B cell (primary cell): ENCODE measurements around the gene KCNC3. TPM values are rescaled to one million over a fixed set of nuclear protein-coding genes. Genes with fewer than 3 reads are reported as not detected.

ENCODE experiments used
- ATAC-seq: fragments of 200-7000 bp; cut with Tn5 transposase; one replicate; pipeline ENCODE4 v1.10.0; 2021; ENCODE audit warnings: low read depth, mild to moderate bottlenecking, moderate number of reproducible peaks, moderate library complexity
- CTCF ChIA-PET: fragments of 350-600 bp; sonication (Branson Sonifier 250); formaldehyde crosslinking; loops from one replicate; lab custom pipeline; 2021; ENCODE audit warnings: antibody characterized with exemption, inconsistent platforms; lab: Charles Lee
- POLR2A ChIA-PET: fragments of 350-600 bp; sonication (Branson Sonifier 250); formaldehyde crosslinking; loops from one replicate; lab custom pipeline; 2021; ENCODE audit warnings: antibody characterized with exemption; lab: Charles Lee
- DNase-seq: peaks from one replicate; pipeline ENCODE4 v3.0.0; 2013
- H2AFZ ChIP-seq: 2 replicates; pipeline ENCODE4 v1.6.1; 2012; ENCODE audit warnings: mild to moderate bottlenecking, low read depth, low read length; ENCODE audit not compliant: insufficient read depth, poor library complexity, severe bottlenecking
- H3K27ac ChIP-seq, 2 donors: 1 replicate in 1 of 2; 2 replicates in 1 of 2; pipeline ENCODE4 v1.5.1; 2012 to 2013; ENCODE audit warnings: low read length in 2 of 2, mild to moderate bottlenecking in 2 of 2, moderate library complexity in 1 of 2
- H3K27me3 ChIP-seq, 4 experiments: fragments of 200-600 bp in 1 of 4; sonication (generic) in 1 of 4; replicated peaks in 1 of 4; 1 replicate in 2 of 4; 2 replicates in 2 of 4; pipeline versions ENCODE4 v1.6.1 to v1.7.0; 2013 to 2016; ENCODE audit warnings: low read length in 3 of 4, mild to moderate bottlenecking in 2 of 4, mixed read lengths in 1 of 4, moderate library complexity in 1 of 4; ENCODE audit not compliant: insufficient read depth in 4 of 4, control insufficient read depth in 3 of 4; ENCODE audit errors: control extremely low read depth in 1 of 4
- H3K36me3 ChIP-seq, 2 experiments: replicated peaks in 1 of 2; 1 replicate in 1 of 2; 2 replicates in 1 of 2; pipeline versions ENCODE4 v1.6.1 to v1.7.1; 2013; ENCODE audit warnings: low read length in 1 of 2; ENCODE audit not compliant: insufficient read depth in 2 of 2, control insufficient read depth in 1 of 2; ENCODE audit errors: control extremely low read depth in 1 of 2, extremely low read depth in 1 of 2
- H3K4me1 ChIP-seq, 2 donors: fragments of 200-600 bp in 1 of 2; sonication (generic) in 1 of 2; 1 replicate in 1 of 2; 2 replicates in 1 of 2; pipeline versions ENCODE4 v1.5.1 to v1.6.1; 2013 to 2017; ENCODE audit warnings: low read length in 2 of 2; ENCODE audit not compliant: control insufficient read depth in 2 of 2, insufficient read depth in 2 of 2
- H3K4me2 ChIP-seq: replicated peaks from 2 replicates; pipeline ENCODE3; 2012; ENCODE audit warnings: mild to moderate bottlenecking, low read depth, low read length; ENCODE audit not compliant: poor library complexity, severe bottlenecking
- H3K4me3 ChIP-seq, 5 experiments: fragments of 200-600 bp in 1 of 5; sonication (generic) in 1 of 5; 1 replicate in 3 of 5; 2 replicates in 2 of 5; pipeline versions ENCODE4 v1.5.1 to v1.7.0; 2011 to 2016; ENCODE audit warnings: low read length in 4 of 5, mild to moderate bottlenecking in 4 of 5, low read depth in 2 of 5, control low read depth in 1 of 5, moderate library complexity in 1 of 5; ENCODE audit not compliant: insufficient read depth in 1 of 5; ENCODE audit errors: control extremely low read depth in 1 of 5, extremely low read depth in 1 of 5
- H3K79me2 ChIP-seq: fragments of 200-600 bp; sonication (generic); one replicate; pipeline ENCODE4 v1.6.0; 2016; ENCODE audit warnings: low read length; ENCODE audit not compliant: control insufficient read depth, insufficient read depth
- H3K9ac ChIP-seq: fragments of 200-600 bp; sonication (generic); 2 replicates; pipeline ENCODE4 v1.6.1; 2017; ENCODE audit warnings: mild to moderate bottlenecking, low read length, moderate library complexity
- H3K9me3 ChIP-seq, 3 donors: one replicate each; pipeline versions ENCODE4 v1.6.1 to v1.7.1; 2013; ENCODE audit warnings: low read length in 2 of 3; ENCODE audit not compliant: control insufficient read depth in 2 of 3, insufficient read depth in 1 of 3; ENCODE audit errors: control extremely low read depth in 1 of 3
- H4K20me1 ChIP-seq: 2 replicates; pipeline ENCODE4 v1.6.0; 2012; ENCODE audit warnings: mild to moderate bottlenecking, low read length; ENCODE audit not compliant: insufficient read depth, control insufficient read depth, poor library complexity, severe bottlenecking
- H3K27ac Mint-ChIP-seq: one replicate; pipeline ENCODE4 v1.8.0; 2021; ENCODE audit warnings: mixed read lengths
- H3K27me3 Mint-ChIP-seq: one replicate; pipeline ENCODE4 v1.8.0; 2021; ENCODE audit warnings: mixed read lengths
- H3K4me1 Mint-ChIP-seq: one replicate; pipeline ENCODE4 v1.8.0; 2021; ENCODE audit warnings: mixed read lengths
- H3K4me3 Mint-ChIP-seq: one replicate; pipeline ENCODE4 v1.8.0; 2021; ENCODE audit warnings: mixed read lengths
- H3K9me3 Mint-ChIP-seq: one replicate; pipeline ENCODE4 v1.8.0; 2022; ENCODE audit warnings: mixed read lengths; ENCODE audit not compliant: insufficient read depth
- CTCF ChIP-seq: fragments of 200-600 bp; IDR thresholded peaks from one replicate; pipeline ENCODE4 v1.8.0; 2022; ENCODE audit warnings: antibody characterized with exemption, mild to moderate bottlenecking
- EZH2 ChIP-seq: IDR thresholded peaks from 2 replicates; pipeline ENCODE4 v1.6.1; 2012; ENCODE audit warnings: borderline replicate concordance, low read depth, mild to moderate bottlenecking, moderate library complexity, low read length; ENCODE audit not compliant: insufficient read depth, poor library complexity, severe bottlenecking
- WGBS: methylation state at CpG from one replicate; pipeline ENCODE4 v1.1.5; 2013; ENCODE audit warnings: missing lambda C conversion rate; ENCODE audit not compliant: insufficient coverage; 5-methylcytosine and 5-hydroxymethylcytosine counted together
- intact Hi-C: fragments of 100-400 bp; cut with micrococcal nuclease; formaldehyde crosslinking; loops from one replicate; pipeline ENCODE4 v1.10.0; 2022
- polyA plus RNA-seq: library from polyadenylated mRNA; depleted of rRNA; stranded (reverse); fragments of >200 nt; gene quantifications from 2 replicates; pipeline ENCODE4 v1.2.3, GENCODE V29; 2012
- total RNA-seq, 2 donors: library from RNA; stranded (reverse); fragments of 120-200 nt in 1 of 2; gene quantifications; 1 replicate in 1 of 2; 2 replicates in 1 of 2; pipeline versions ENCODE4 v1.2.3 to v1.2.4, GENCODE V29; 2013 to 2022

KCNC3 gene
- total and polyA plus RNA-seq, 2 donors (not counting 1 experiment from before 2014, with no cell fraction given): 12.3 to 23.0 TPM

DNA sequence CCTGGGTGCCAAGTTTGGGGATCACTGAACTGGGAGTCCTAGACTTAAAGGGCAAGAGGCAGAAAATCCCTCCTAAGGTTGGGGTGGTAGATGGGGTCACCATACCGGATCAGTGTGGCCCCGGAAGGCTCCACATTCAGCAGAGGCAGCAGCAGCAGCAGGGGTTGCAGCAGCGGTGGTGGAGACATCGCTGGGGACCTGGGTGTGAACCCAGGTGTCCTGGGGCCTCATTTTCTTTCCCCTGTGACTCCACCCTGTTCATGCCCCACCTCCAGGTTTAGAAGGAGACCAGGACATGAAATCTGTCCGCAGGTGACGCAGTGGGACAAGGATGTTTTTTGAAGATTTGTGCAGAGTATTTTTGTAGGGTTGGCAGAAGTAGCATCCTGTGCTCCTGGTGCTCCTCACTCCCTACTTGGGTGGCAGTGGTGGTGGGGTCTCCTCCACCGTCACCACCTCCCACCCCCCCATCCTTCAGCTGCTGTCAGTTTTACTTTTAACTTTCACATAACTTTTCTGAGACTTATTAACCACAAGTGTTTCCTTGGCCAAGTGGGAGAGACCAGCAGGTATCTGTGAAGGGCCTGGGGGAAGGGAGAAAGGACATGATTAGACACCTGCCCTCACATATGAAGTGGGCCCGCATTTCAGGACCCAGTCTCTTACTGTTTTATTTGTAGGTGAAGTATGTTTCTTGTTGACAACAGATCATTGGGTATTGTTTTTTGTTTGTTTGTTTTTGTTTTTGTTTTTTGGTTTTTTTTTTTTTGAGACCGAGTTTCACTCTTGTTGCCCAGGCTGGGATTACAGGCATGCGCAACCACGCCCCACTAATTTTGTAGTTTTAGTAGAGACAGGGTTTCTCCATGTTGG is 36.5 kb upstream of the KCNC3 start, which contains the start of gene NAPSA:
Gene NAPSA (minus strand): TSS at position 206 of the 873 bp plus-strand sequence. CDS start 18 bp downstream, at position 188.
- Histone ChIP-seq H3K9ac (no peak within 1 kb of the TSS), H2AFZ (no peak within 1 kb of the TSS), H3K4me2 (peak within 1 kb of the TSS; percentile 22), H3K9me3 (peaks cover 0 to 6% (median 0%) of the 10 kb centered on the region in 3 donors), H3K36me3 (no peaks in the 10 kb centered on the region), H3K27me3 (no peaks in the 10 kb centered on the region), H3K4me1 (peaks cover 33 to 60% of the 10 kb centered on the region in 2 donors), H3K27ac (no peak within 1 kb of the TSS), H3K4me3 (no peak within 1 kb of the TSS), H4K20me1 (no peaks in the 10 kb centered on the region), H3K79me2 (peaks cover 12% of the 10 kb centered on the region)
- no peak for DNase-seq
- TF ChIP-seq EZH2: no peak
- no peak for TF ChIP-seq CTCF
- no peak for ATAC-seq
- no peaks in the 10 kb centered on the region for H3K27me3 Mint-ChIP-seq
- H3K27ac Mint-ChIP-seq: peak within 1 kb of the TSS; percentile 74
- H3K4me3 Mint-ChIP-seq: peak within 1 kb of the TSS; percentile 26
- ChIA-PET CTCF (interaction anchor here (1.2 to 8.6 kb wide), 3 partner anchors 8 to 96 kb away, joined by 3 to 131 read pairs (median 40); no protein-coding TSS in a partner anchor), POLR2A (interaction anchor here (0.5 to 0.7 kb wide), 2 partner anchors 757 to 861 kb away, joined by 3 read pairs; no protein-coding TSS in a partner anchor)
- H3K4me1 Mint-ChIP-seq: peaks cover 49% of the 10 kb centered on the region
- intact Hi-C loops: no loop called here
- no peaks in the 10 kb centered on the region for H3K9me3 Mint-ChIP-seq
- WGBS: 71% methylated on average over 5 of the region's 11 CpGs
